Astrocyte (in vitro differentiated cells and primary cell): ENCODE data around the gene XKR8. TPM values are rescaled to one million over a fixed set of nuclear protein-coding genes. Genes with fewer than 3 reads are reported as not detected.
"Not testable (repeated sequence)": the region's sequence is repeated elsewhere in the genome, so short reads cannot be mapped to it uniquely, and the experiment has no call there.

ENCODE experiments used
- DNase-seq: peaks from one replicate; pipeline ENCODE4 v3.0.0-alpha.2; 2010; ENCODE audit warnings: low read depth
- FAIRE-seq: peaks from 2 replicates; lab custom pipeline; 2011; peaks lifted over from hg19 to GRCh38; lab: Jason Lieb, UNC
- H2AFZ ChIP-seq: 2 replicates; pipeline ENCODE4 v1.6.0; 2012; ENCODE audit warnings: low read depth, low read length, inconsistent platforms
- H3K27ac ChIP-seq: 2 replicates; pipeline ENCODE4 v1.5.1; 2011; ENCODE audit warnings: low read depth, low read length, inconsistent platforms
- H3K27me3 ChIP-seq: 2 replicates; pipeline ENCODE4 v1.6.0; 2011; ENCODE audit warnings: low read length, inconsistent platforms; ENCODE audit not compliant: insufficient read depth
- H3K36me3 ChIP-seq: 2 replicates; pipeline ENCODE4 v1.5.1; 2011; ENCODE audit warnings: low read length, inconsistent platforms; ENCODE audit not compliant: insufficient read depth
- H3K4me1 ChIP-seq: 2 replicates; pipeline ENCODE4 v1.5.1; 2011; ENCODE audit warnings: low read length, inconsistent platforms; ENCODE audit not compliant: insufficient read depth
- H3K4me2 ChIP-seq: 2 replicates; pipeline ENCODE4 v1.6.0; 2012; ENCODE audit warnings: low read length, inconsistent platforms
- H3K4me3 ChIP-seq: 2 replicates; pipeline ENCODE4 v1.5.1; 2011; ENCODE audit warnings: low read depth, mild to moderate bottlenecking, low read length, inconsistent platforms; ENCODE audit not compliant: insufficient read depth
- H3K79me2 ChIP-seq: 2 replicates; pipeline ENCODE4 v1.6.0; 2012; ENCODE audit warnings: mild to moderate bottlenecking, low read length, inconsistent platforms; ENCODE audit not compliant: insufficient read depth
- H3K9ac ChIP-seq: 2 replicates; pipeline ENCODE4 v1.6.0; 2012; ENCODE audit warnings: mild to moderate bottlenecking, low read length, inconsistent platforms
- H3K9me3 ChIP-seq: 2 replicates; pipeline ENCODE4 v1.5.1; 2012; ENCODE audit warnings: low read depth, mild to moderate bottlenecking, low read length, inconsistent platforms; ENCODE audit not compliant: insufficient read depth
- H4K20me1 ChIP-seq: 2 replicates; pipeline ENCODE4 v1.6.0; 2012; ENCODE audit warnings: low read length, inconsistent platforms; ENCODE audit not compliant: insufficient read depth
- H3K27ac Mint-ChIP-seq: one replicate; pipeline ENCODE4 v1.8.0; 2021; ENCODE audit warnings: mild to moderate bottlenecking, mixed read lengths; ENCODE audit not compliant: unreplicated experiment
- H3K27me3 Mint-ChIP-seq: one replicate; pipeline ENCODE4 v1.8.0; 2021; ENCODE audit warnings: low read depth, mixed read lengths; ENCODE audit not compliant: unreplicated experiment
- H3K36me3 Mint-ChIP-seq: one replicate; pipeline ENCODE4 v1.8.0; 2021; ENCODE audit warnings: low read depth, mixed read lengths; ENCODE audit not compliant: unreplicated experiment
- H3K4me1 Mint-ChIP-seq: one replicate; pipeline ENCODE4 v1.8.0; 2021; ENCODE audit warnings: low read depth, mixed read lengths; ENCODE audit not compliant: unreplicated experiment
- H3K4me3 Mint-ChIP-seq: one replicate; pipeline ENCODE4 v1.8.0; 2021; ENCODE audit warnings: mild to moderate bottlenecking, moderate library complexity, mixed read lengths; ENCODE audit not compliant: unreplicated experiment
- H3K9me3 Mint-ChIP-seq: one replicate; pipeline ENCODE4 v1.8.0; 2021; ENCODE audit warnings: mild to moderate bottlenecking, mixed read lengths; ENCODE audit not compliant: unreplicated experiment
- CTCF ChIP-seq: IDR thresholded peaks from 2 replicates; pipeline ENCODE4 v1.5.1; 2011; ENCODE audit warnings: low read depth, mild to moderate bottlenecking, inconsistent platforms, low read length, moderate library complexity; ENCODE audit not compliant: insufficient read depth
- EZH2 ChIP-seq: IDR thresholded peaks from 2 replicates; pipeline ENCODE4 v1.6.1; 2012; ENCODE audit warnings: mild to moderate bottlenecking, low read length, inconsistent platforms; ENCODE audit not compliant: insufficient read depth
- total RNA-seq: library from RNA; stranded (reverse); gene quantifications from 2 replicates; pipeline ENCODE4 v1.2.1, GENCODE V29; 2021

Gene XKR8
- total RNA-seq, 1 donor from 2014 or later = 11.3 TPM

DNA sequence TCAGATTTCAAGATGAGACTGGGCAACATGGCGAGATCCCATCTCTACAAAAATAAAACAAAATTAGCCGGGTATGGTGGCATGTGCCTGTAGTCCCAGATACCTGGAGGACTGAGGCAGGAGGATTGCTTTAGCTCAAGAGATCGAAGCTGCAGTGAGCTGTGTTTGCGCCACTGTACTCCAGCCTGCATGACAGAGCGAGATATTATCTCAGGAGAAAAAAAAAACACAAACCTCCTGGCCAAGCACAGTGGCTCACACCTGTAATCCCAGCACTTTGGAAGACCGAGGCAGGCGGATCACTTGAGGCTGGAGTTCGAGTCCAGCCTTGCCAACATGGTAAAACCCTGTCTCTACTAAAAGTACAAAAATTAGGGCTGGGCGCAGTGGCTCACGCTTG lies 42.8 kb downstream of the XKR8 start:
- Mint-ChIP-seq H3K27ac (no peak overlapping the region), H3K36me3 (peaks cover 8% of the 10 kb centered on the region), H3K4me1 (peaks cover 3% of the 10 kb centered on the region), H3K9me3 (no peaks in the 10 kb centered on the region), H3K27me3 (no peaks in the 10 kb centered on the region), H3K4me3 (no peak overlapping the region)
- Histone ChIP-seq H3K79me2 (no peaks in the 10 kb centered on the region), H3K36me3 (peaks cover 20% of the 10 kb centered on the region), H2AFZ (no peak overlapping the region), H3K27me3 (no peaks in the 10 kb centered on the region), H4K20me1 (no peaks in the 10 kb centered on the region), H3K4me2 (no peak overlapping the region), H3K9ac (no peak overlapping the region), H3K9me3 (no peaks in the 10 kb centered on the region), H3K4me1 (no peaks in the 10 kb centered on the region), H3K4me3 (no peak overlapping the region), H3K27ac (no peak overlapping the region)
- FAIRE-seq = no peak
- no peak for DNase-seq
- no peak for TF ChIP-seq CTCF
- no peak for TF ChIP-seq EZH2

DNA sequence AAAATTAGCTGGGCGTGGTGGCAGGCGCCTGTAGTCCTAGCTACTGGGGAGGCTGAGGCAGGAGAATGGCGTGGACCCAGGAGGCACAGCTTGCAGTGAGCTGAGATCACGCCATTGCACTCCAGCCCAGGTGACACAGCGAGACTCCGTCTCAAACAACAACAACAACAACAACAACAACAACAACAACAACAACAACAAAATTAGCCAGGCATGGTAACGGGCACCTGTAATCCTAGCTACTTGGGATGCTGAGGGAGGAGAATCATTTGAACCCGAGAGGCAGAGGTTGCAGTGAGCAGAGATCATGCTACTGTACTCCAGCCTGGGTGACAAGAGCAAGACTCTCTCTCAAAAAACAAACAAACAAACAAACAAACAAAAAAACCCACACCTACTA lies 43.3 kb downstream of the XKR8 start:
- H3K9me3 ChIP-seq, FAIRE-seq, H3K27me3 ChIP-seq, H3K4me2 ChIP-seq, H4K20me1 ChIP-seq, H3K9ac ChIP-seq, H3K27ac Mint-ChIP-seq, DNase-seq, H3K4me1 Mint-ChIP-seq, H3K4me3 Mint-ChIP-seq, H2AFZ ChIP-seq, H3K27me3 Mint-ChIP-seq, H3K27ac ChIP-seq, H3K4me1 ChIP-seq, H3K79me2 ChIP-seq, H3K4me3 ChIP-seq, H3K36me3 Mint-ChIP-seq, H3K9me3 Mint-ChIP-seq: not testable (repeated sequence)
- H3K36me3 ChIP-seq = peaks cover 15% of the 10 kb centered on the region

DNA sequence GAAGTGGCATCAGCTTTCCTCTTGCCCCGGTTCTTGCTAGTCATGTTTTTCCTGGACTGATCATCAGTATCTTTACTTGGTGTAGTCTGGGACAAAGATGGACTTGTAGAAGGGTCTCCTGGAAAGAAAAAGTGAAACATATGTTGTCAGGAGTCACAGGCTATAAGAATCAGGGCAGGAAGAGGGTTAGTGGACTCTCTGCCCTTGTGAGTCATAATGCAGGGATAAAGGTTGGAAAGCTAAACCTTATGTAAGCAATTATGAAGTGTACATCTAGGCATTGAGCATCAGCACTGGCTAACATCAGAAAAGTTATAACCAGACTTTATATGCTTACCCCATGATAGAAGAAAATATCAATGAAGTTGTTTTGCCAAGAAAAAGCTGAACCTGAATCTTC lies 51.2 kb downstream of the XKR8 start:
- Mint-ChIP-seq H3K27ac (peak overlapping the region; percentile 62), H3K36me3 (peaks cover 2% of the 10 kb centered on the region), H3K4me1 (peaks cover 5% of the 10 kb centered on the region), H3K4me3 (no peak overlapping the region), H3K9me3 (no peaks in the 10 kb centered on the region), H3K27me3 (no peaks in the 10 kb centered on the region)
- DNase-seq (no peak), FAIRE-seq (no peak)
- H3K9ac ChIP-seq = no peak overlapping the region
- H3K27me3 ChIP-seq = no peaks in the 10 kb centered on the region
- H4K20me1 ChIP-seq = no peaks in the 10 kb centered on the region
- H3K9me3 ChIP-seq = no peaks in the 10 kb centered on the region
- H3K36me3 ChIP-seq = peaks cover 11% of the 10 kb centered on the region
- no peak overlapping the region for H2AFZ ChIP-seq
- no peak overlapping the region for H3K27ac ChIP-seq
- no peaks in the 10 kb centered on the region for H3K79me2 ChIP-seq
- H3K4me3 ChIP-seq = no peak overlapping the region
- H3K4me2 ChIP-seq = no peak overlapping the region
- H3K4me1 ChIP-seq = no peaks in the 10 kb centered on the region
- no peak for TF ChIP-seq CTCF
- TF ChIP-seq EZH2 = no peak

Other genes starting within 250 kb of the XKR8 start
- 6.1 and 6.2 TPM in 2 replicates for gene FAM76A, start 234.0 kb upstream of the XKR8 start, total RNA-seq
- 62.1 and 64.0 TPM in 2 replicates for gene STX12, start 186.8 kb upstream of the XKR8 start, total RNA-seq
- gene PPP1R8, start 129.2 kb upstream of the XKR8 start, total RNA-seq = 35.6 and 37.6 TPM in 2 replicates
- gene THEMIS2, start 87.4 kb upstream of the XKR8 start, total RNA-seq = 0.79 and 1.3 TPM in 2 replicates
- 18.0 and 19.4 TPM in 2 replicates for gene RPA2, start 45.4 kb upstream of the XKR8 start, total RNA-seq
- gene SMPDL3B, start 25.0 kb upstream of the XKR8 start, total RNA-seq = 2.2 and 2.5 TPM in 2 replicates
- gene EYA3, start 128.6 kb downstream of the XKR8 start, total RNA-seq = 22.1 and 23.7 TPM in 2 replicates
- gene PTAFR, start 216.7 kb downstream of the XKR8 start, total RNA-seq = 0.24 and 0.32 TPM in 2 replicates